ENCODE measurements around the gene CABP2. TPM values are rescaled to one million over a fixed set of nuclear protein-coding genes. Genes with fewer than 3 reads are reported as not detected.
A peak's percentile ranks its signal among the peaks of the same experiment; 100 is the strongest.

Gene CABP2
- total RNA-seq, 2 experiments from 2014 or later: not detected

DNA sequence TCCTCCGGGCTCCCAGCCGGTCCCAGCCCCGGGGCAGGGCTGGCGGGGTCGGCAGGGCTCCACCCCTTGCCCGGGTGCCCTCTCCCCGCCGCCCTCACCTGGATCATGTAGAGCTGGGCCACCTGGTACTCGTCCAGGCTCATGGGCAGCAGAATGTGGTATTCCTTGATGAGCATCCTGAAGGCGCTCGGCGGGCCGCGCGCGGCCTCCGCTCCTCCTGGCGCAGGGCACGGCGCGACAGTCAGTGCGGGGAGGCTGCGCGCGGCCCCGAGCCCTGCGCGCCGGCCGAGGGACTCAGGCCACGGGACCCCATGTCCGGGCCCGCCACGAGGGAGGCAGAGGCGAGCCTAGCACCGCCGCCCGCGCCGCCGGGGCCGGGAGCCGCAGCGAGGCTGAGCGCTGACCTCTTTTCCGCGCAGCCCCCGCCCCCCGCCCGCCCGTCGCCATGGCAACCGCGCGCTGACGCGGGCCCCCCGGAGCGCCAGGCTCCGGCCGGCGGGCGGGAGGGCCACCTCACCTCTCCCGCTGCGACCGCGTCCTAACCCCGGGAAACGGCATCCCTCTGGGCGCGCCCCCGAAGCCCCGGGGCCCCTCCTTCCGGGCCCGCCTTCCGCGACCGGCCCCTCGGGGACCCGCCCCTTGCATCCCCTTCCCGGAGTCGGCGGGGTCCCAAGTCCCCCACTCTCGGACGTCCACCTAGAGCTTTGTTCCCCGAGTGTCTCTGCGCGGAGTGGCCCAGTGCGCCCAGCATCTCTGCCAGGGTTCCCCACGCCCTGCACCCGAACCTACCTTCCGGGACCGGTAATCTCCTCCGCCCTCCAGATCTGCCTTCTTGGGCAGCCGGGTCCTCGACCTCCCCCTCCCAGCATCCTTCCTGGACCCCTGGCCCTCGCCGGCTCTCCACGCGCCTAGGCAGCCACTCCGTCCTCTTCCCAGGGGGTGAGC is 19.0 kb downstream of the CABP2 start:
- intact Hi-C loops (cut with micrococcal nuclease): loop anchor here (10.0 kb wide), 2 partner anchors 389 to 531 kb away; partner anchors contain the start of genes KDM2A, NDUFS8 and TCIRG1
- peak; percentile 46 for DNase-seq
- Mint-ChIP-seq H3K4me3 (peak overlapping the region; percentile 90), H3K36me3 (ENCODE audit: low read depth) (peaks cover 25% of the 10 kb centered on the region), H3K4me1 (ENCODE audit: low read depth) (peaks cover 48% of the 10 kb centered on the region), H3K27ac (peak overlapping the region; percentile 80), H3K9me3 (no peaks in the 10 kb centered on the region), H3K27me3 (ENCODE audit: low read depth) (no peaks in the 10 kb centered on the region)
- CTCF ChIA-PET: no interaction called here

DNA sequence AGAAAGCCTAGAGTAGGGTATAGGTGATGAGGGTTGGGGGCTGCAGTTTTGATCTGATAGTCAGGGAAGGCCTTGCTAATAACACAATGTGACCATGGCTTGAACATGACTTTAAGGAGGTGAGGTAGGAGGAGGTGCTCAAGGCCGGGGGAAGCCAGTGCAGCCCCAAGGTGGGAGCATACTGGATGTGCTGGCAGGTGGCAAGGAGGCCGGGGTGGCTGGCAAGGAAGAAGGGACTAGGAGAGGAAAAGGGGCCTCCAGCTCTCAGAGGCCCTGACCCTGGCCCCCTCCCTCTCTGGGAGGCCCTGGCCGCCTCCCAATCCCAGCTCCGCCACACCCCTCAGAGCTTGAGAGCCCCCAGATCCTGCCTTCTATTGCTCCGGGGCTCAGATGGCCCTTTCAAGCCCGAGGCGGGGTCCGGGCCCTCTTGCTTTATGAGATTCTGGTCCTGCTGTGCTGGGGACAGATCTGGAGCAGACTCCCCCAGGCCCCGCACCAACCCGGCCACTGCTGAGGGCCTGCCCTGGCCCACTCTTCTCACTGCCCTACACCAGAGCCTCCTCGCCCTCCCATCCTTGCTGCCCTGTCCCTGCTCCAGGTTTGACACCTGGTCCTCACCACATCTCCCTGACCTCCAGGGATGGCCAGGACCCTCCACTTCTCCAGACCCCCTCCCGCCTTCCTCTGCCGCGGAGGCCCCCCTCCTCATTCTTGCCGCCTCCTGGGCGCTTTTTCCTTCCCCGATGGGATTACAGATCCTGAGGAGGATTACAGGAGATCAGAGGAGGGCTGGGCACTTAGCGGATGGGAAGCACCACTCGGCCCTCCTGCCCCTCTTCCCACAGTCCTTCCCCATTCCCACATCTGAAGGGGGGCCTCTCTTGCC is 19.9 kb downstream of the CABP2 start:
- no peak for DNase-seq
- H3K9me3 Mint-ChIP-seq: no peaks in the 10 kb centered on the region
- H3K27me3 Mint-ChIP-seq (ENCODE audit: low read depth): no peaks in the 10 kb centered on the region
- peak overlapping the region; percentile 48 for H3K4me3 Mint-ChIP-seq
- peaks cover 42% of the 10 kb centered on the region for H3K4me1 Mint-ChIP-seq (ENCODE audit: low read depth)
- CTCF ChIA-PET: no interaction called here
- peaks cover 25% of the 10 kb centered on the region for H3K36me3 Mint-ChIP-seq (ENCODE audit: low read depth)
- peak overlapping the region; percentile 4 for H3K27ac Mint-ChIP-seq
- intact Hi-C loops (cut with micrococcal nuclease): loop anchor here (10.0 kb wide), 2 partner anchors 389 to 531 kb away; partner anchors contain the start of genes KDM2A, NDUFS8 and TCIRG1

DNA sequence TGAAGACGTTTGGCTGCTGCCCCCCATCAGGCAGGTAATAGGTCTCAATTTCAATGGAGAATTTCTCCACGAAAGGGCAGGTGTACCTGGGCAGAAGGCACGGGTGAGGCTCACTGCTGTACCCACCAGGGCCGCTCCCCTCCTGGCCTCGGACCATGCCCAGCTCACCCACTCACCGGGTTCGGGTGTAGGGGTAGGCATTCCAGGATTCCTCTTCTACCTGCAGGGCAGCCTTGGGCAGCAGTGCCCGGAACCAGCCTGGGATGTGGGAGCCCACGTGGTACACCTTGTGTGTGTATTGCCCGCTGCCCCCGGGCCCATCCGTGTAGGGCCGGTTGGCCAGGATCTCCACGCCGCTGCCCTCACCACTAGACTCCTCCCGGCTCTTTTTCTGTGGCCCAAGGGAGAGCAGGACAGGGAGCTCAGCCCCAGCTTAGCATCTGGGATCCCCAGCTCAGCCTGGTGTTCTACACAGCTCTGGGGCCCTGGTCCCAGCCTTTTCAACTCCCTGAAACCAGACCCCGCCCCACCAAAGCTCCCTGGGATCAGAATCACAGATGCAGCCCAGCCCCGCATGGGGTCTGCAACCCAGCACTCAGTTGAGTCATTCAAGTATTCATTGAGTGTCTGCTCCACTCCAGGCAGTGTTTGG is 20.8 kb downstream of the CABP2 start:
- no peaks in the 10 kb centered on the region for H3K27me3 Mint-ChIP-seq (ENCODE audit: low read depth)
- no peaks in the 10 kb centered on the region for H3K9me3 Mint-ChIP-seq
- intact Hi-C loops (cut with micrococcal nuclease): loop anchor here (10.0 kb wide), 2 partner anchors 388 to 532 kb away; partner anchors contain the start of genes KDM2A, NDUFS8 and TCIRG1
- peaks cover 27% of the 10 kb centered on the region for H3K36me3 Mint-ChIP-seq (ENCODE audit: low read depth)
- no peak for DNase-seq
- CTCF ChIA-PET: no interaction called here
- peaks cover 42% of the 10 kb centered on the region for H3K4me1 Mint-ChIP-seq (ENCODE audit: low read depth)
- no peak overlapping the region for H3K27ac Mint-ChIP-seq
- H3K4me3 Mint-ChIP-seq: peak overlapping the region; percentile 48

DNA sequence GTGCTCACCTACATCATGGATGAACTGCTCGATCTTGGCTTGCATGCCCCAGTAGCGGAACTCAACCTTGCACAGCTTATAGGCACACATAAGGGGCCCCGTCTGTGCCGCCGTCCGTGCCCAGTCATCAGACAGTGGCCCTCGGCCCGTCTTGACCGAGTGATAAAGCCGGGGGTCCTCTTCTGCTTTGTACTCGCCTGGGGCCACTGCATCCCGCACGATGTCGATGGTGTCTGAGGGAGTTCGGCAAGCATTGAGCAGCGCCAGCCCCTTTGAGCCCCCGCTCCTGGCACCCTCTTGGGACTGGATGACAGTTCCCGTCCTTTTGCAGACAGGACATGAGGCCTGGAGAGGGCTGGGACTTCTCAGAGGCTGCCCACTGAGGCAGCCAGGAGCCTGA is 21.4 kb downstream of the CABP2 start:
- Mint-ChIP-seq H3K36me3 (ENCODE audit: low read depth) (peaks cover 24% of the 10 kb centered on the region), H3K4me1 (ENCODE audit: low read depth) (peaks cover 37% of the 10 kb centered on the region)

DNA sequence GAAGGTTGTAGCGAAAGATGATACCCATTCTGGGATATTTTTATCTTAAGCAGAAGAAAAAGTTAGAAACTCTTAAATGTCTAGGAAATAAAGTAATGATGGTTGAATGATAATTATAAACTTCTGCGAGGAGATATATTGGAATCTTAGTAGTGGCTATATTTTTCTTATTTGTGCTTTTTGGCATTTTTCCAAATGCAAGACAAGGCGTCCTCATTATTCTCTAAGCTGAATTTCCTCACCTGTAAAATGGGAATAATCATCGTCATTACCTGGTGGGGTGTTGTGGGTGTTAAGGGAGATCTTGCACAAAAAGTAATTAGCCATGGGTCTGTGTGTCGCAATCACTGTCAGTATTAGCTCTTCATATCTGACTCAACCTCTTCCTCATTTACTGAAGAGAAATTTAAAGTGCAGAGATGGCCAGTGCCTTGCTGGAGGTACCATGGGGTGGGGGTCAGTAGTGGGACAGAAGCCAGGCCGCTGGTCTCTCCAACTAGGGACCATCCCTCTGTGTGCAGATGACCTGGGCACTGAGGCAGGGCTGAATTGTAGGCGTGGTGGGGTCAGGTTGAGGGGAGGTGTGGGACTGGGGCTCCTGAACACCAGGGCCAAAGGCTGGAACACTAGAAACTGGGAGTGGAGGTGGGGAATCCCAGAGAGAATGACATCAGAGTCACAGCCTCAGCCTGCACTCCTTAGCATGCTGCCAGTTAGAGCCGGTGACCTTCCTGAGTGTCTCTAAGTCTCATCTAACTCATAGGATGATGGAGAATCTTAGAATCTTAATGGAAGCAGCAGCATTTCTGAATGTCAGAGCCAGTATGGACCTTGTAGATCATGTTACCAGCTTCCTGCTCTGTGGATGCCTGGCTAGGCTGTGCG is 22.2 kb downstream of the CABP2 start:
- CTCF ChIA-PET: no interaction called here
- Mint-ChIP-seq H3K4me3 (no peak overlapping the region), H3K9me3 (no peaks in the 10 kb centered on the region), H3K27ac (no peak overlapping the region), H3K27me3 (ENCODE audit: low read depth) (no peaks in the 10 kb centered on the region), H3K4me1 (ENCODE audit: low read depth) (peaks cover 30% of the 10 kb centered on the region), H3K36me3 (ENCODE audit: low read depth) (peaks cover 21% of the 10 kb centered on the region)
- intact Hi-C loops (cut with micrococcal nuclease): loop anchor here (10.0 kb wide), 2 partner anchors 386 to 534 kb away; partner anchors contain the start of genes KDM2A, NDUFS8 and TCIRG1
- no peak for DNase-seq

More for the DNA sequence above, 21.4 kb downstream of the CABP2 start:
- Mint-ChIP-seq H3K9me3 (no peaks in the 10 kb centered on the region), H3K27ac (no peak overlapping the region), H3K27me3 (ENCODE audit: low read depth) (no peaks in the 10 kb centered on the region), H3K4me3 (no peak overlapping the region)
- CTCF ChIA-PET: no interaction called here
- DNase-seq: no peak
- intact Hi-C loops (cut with micrococcal nuclease): loop anchor here (10.0 kb wide), 2 partner anchors 387 to 533 kb away; partner anchors contain the start of genes KDM2A, NDUFS8 and TCIRG1

DNA sequence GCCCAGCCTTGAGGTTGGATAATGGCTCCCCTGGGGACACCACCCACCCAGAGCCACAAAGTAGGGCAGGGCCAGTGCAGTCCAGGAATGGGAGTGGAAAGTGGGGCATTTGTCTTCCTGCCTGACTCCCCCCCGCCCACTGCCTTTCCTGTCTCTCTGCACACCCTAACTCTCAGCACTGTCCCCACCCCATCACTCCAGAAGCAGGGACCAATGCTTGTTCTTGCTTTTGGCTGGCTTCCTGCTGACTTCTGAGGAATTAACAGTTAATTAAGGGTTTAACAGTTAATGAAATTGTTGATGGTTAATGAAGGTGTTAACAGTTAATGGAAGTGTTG is 22.8 kb downstream of the CABP2 start:
- H3K9me3 Mint-ChIP-seq: no peaks in the 10 kb centered on the region
- H3K36me3 Mint-ChIP-seq (ENCODE audit: low read depth): peaks cover 24% of the 10 kb centered on the region
- H3K27ac Mint-ChIP-seq: no peak overlapping the region
- H3K4me1 Mint-ChIP-seq (ENCODE audit: low read depth): peaks cover 26% of the 10 kb centered on the region
- CTCF ChIA-PET: no interaction called here
- no peaks in the 10 kb centered on the region for H3K27me3 Mint-ChIP-seq (ENCODE audit: low read depth)
- intact Hi-C loops (cut with micrococcal nuclease): loop anchor here (10.0 kb wide), 2 partner anchors 386 to 534 kb away; partner anchors contain the start of genes KDM2A, NDUFS8 and TCIRG1
- H3K4me3 Mint-ChIP-seq: no peak overlapping the region
- no peak for DNase-seq

DNA sequence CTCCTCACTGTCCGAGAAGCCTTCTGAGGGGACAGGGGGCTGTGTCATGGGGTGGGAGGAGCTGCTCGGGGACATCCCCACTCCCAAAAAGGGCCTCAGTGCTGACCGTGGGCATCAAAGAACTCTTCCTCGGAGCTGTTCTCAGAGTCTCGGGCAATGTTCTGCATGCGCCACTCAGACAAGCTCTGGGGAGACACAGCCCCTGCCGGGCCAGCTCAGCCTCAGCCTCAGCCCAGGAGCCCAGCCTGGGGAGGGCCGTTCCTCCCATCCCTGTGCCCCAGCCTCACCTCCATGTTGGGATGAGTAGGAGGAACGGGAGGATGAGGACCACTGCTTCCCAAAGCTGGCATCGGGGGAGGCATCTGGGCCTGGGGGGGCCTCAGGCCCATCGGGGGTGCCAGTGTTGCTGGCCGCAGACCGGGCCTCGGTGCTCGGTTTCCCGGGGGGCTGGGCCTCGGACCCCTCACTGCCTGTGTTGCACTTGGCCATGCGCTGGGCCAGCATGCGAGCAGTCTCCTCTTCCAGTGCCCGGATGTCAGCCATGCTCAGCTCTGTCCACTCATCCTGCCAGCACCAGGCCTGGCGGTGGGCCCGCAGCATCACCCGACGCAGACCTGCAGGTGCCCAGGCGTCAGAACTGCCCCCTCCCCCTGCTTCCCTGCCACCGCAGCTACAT is 23.3 kb downstream of the CABP2 start:
- Mint-ChIP-seq H3K27me3 (ENCODE audit: low read depth) (no peaks in the 10 kb centered on the region), H3K36me3 (ENCODE audit: low read depth) (peaks cover 23% of the 10 kb centered on the region), H3K27ac (no peak overlapping the region), H3K9me3 (no peaks in the 10 kb centered on the region), H3K4me3 (no peak overlapping the region), H3K4me1 (ENCODE audit: low read depth) (peaks cover 25% of the 10 kb centered on the region)
- CTCF ChIA-PET: no interaction called here
- no peak for DNase-seq
- intact Hi-C loops (cut with micrococcal nuclease): loop anchor here (10.0 kb wide), 2 partner anchors 385 to 535 kb away; partner anchors contain the start of genes KDM2A, NDUFS8 and TCIRG1

DNA sequence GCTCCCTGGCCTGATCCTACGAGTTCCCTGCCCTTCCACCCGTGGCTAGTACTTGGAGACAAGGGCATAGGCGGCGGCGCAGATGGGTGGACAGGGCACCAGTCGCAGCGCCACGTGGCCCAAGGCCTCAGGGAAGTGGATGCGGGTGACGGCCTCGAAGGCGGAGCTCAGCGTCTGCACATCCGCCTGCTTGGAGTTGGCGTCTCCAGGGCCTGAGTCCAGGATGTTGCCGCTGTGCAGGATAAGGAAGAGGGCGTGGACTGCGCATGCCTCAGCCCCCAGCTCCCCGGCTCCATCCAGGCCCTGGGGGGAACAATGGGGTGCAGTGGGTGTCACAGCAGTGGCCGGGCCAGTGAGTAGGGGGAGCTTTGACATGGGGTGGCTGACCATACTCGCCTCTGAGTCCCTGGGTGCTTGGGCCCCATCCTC is 24.7 kb downstream of the CABP2 start:
- H3K4me3 Mint-ChIP-seq: no peak overlapping the region
- CTCF ChIA-PET: no interaction called here
- intact Hi-C loops (cut with micrococcal nuclease): no loop called here
- no peak overlapping the region for H3K27ac Mint-ChIP-seq
- H3K36me3 Mint-ChIP-seq (ENCODE audit: low read depth): peaks cover 29% of the 10 kb centered on the region
- peaks cover 21% of the 10 kb centered on the region for H3K4me1 Mint-ChIP-seq (ENCODE audit: low read depth)
- no peaks in the 10 kb centered on the region for H3K9me3 Mint-ChIP-seq
- DNase-seq: no peak
- H3K27me3 Mint-ChIP-seq (ENCODE audit: low read depth): no peaks in the 10 kb centered on the region

DNA sequence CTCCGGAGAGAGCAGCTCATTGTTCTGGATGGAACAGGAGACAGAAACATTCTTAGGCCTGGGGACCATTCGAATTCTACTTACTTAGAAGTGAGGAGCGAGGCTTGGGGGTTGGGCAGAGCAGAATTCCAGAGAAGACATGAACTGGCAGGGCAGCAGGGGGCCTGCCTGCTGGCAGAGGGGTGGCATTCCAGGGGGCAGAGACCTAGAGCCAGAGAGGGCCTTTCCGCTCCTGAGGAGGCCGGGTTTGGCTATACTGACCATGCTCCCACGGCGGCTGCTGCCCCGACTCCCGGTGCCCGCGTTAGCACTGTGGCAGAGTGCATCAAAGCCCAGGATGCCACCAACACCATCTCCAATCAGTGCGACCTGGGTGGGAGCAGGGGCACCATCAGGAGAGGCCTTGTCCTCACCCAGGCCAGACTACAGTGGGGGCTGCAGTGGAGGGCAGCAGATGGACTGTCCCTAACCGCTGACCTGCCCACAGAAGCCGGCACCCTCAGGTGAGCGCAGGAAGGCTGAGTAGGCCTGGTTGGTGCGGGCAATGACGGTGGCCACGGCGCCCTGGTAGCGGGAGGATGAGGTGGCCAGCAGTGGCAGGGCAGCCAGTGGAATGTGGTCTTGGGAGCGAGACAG is 25.5 kb downstream of the CABP2 start:
- intact Hi-C loops (cut with micrococcal nuclease): no loop called here
- no peaks in the 10 kb centered on the region for H3K27me3 Mint-ChIP-seq (ENCODE audit: low read depth)
- H3K36me3 Mint-ChIP-seq (ENCODE audit: low read depth): peaks cover 26% of the 10 kb centered on the region
- no peaks in the 10 kb centered on the region for H3K9me3 Mint-ChIP-seq
- DNase-seq: no peak
- no peak overlapping the region for H3K27ac Mint-ChIP-seq
- CTCF ChIA-PET: no interaction called here
- no peak overlapping the region for H3K4me3 Mint-ChIP-seq
- H3K4me1 Mint-ChIP-seq (ENCODE audit: low read depth): peaks cover 14% of the 10 kb centered on the region

DNA sequence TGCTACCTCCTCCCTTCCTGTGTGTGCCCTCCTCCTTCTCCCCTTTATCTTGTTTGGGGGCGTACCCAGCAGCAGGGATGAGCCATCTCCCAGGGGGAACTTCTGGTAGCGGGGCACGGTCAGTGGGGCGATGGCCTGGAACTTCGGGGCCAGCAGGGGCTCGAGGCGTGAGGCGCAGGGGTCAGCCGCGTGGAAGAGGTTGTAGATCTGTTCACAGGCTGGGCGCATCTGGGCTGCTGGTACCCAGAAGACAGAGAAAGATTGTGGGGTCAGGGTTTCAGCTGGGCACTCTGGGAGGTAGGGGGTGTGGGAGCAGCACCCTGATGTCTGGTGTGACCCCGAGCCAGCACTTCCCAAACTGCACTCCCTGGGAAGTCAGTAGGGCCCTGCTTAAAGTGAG is 27.1 kb downstream of the CABP2 start:
- H3K4me3 Mint-ChIP-seq: no peak overlapping the region
- CTCF ChIA-PET: no interaction called here
- H3K36me3 Mint-ChIP-seq (ENCODE audit: low read depth): peaks cover 26% of the 10 kb centered on the region
- H3K4me1 Mint-ChIP-seq (ENCODE audit: low read depth): peaks cover 7% of the 10 kb centered on the region
- H3K27ac Mint-ChIP-seq: no peak overlapping the region
- H3K27me3 Mint-ChIP-seq (ENCODE audit: low read depth): no peaks in the 10 kb centered on the region
- DNase-seq: no peak
- H3K9me3 Mint-ChIP-seq: no peaks in the 10 kb centered on the region
- intact Hi-C loops (cut with micrococcal nuclease): no loop called here

Data from activated naive CD4-positive, alpha-beta T cell treated with anti-CD3 and anti-CD28 coated beads for 36 hours (primary cell).